Measurements from ENCODE around the gene CD96. TPM values are rescaled to one million over a fixed set of nuclear protein-coding genes. Genes with fewer than 3 reads are reported as not detected.
"Not testable (repeated sequence)": the region's sequence is repeated elsewhere in the genome, so short reads cannot be mapped to it uniquely, and the experiment has no call there.

CD96 gene
- total RNA-seq, 1 experiment from 2014 or later = not detected

DNA sequence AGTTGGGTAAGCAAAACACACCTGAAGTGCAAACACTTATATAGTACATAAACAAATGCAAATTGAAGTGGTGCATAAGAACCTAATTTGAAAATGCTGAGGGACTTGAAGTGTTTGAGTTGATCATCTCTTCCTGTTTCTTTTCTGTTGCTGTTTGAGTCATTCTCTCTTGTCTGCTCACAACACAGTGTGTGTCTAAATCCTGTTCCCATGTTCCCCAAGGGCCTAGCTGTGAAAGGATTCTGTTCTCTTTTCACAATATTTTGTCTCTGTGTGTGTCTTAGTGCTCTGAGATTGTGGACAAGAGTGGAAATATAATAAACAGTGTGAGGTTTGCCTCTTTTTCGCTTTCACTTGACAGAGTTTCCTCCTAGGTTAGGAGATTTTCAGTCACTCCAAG lies 6.1 kb downstream of the CD96 start:
- Histone ChIP-seq H3K9ac (ENCODE audit: low read length) (no peak overlapping the region), H3K4me3 (ENCODE audit: low read length) (0 out of 2 replicates have a peak overlapping the region, but pooled peaks have one; percentile 2), H3K4me1 (ENCODE audit: insufficient read depth, low read length) (peaks cover 24% of the 10 kb centered on the region), H3K27ac (ENCODE audit: low read length) (peak overlapping the region; percentile 65), H4K20me1 (ENCODE audit: low read length) (no peaks in the 10 kb centered on the region), H3K36me3 (ENCODE audit: low read depth, low read length) (no peaks in the 10 kb centered on the region), H3F3A (ENCODE audit: low read length, unreplicated experiment) (no peaks in the 10 kb centered on the region), H3K27me3 (ENCODE audit: low read length) (no peaks in the 10 kb centered on the region), H3K79me2 (ENCODE audit: low read length) (no peaks in the 10 kb centered on the region), H3K9me2 (replicated peaks; ENCODE audit: low read length) (no peaks in the 10 kb centered on the region), H3K9me3 (ENCODE audit: low read length) (no peaks in the 10 kb centered on the region), H3K4me2 (ENCODE audit: low read length) (peak overlapping the region; percentile 71), H2AFZ (ENCODE audit: low read length) (peak overlapping the region; percentile 34; the same call in 1 of the 2 replicates)
- intact Hi-C loops (cut with micrococcal nuclease) = no loop called here
- DNase-seq (peak; percentile 23), ATAC-seq (peak; percentile 58)
- CTCF ChIA-PET = no interaction called here
- TF ChIP-seq EZH2phosphoT487 (IDR thresholded peaks at IDR 0.05; ENCODE audit: borderline replicate concordance, low read length) = no peak
- TF ChIP-seq EZH2 (IDR thresholded peaks at IDR 0.05; ENCODE audit: low read length, unreplicated experiment) = no peak
- TF ChIP-seq, protein P1, sequence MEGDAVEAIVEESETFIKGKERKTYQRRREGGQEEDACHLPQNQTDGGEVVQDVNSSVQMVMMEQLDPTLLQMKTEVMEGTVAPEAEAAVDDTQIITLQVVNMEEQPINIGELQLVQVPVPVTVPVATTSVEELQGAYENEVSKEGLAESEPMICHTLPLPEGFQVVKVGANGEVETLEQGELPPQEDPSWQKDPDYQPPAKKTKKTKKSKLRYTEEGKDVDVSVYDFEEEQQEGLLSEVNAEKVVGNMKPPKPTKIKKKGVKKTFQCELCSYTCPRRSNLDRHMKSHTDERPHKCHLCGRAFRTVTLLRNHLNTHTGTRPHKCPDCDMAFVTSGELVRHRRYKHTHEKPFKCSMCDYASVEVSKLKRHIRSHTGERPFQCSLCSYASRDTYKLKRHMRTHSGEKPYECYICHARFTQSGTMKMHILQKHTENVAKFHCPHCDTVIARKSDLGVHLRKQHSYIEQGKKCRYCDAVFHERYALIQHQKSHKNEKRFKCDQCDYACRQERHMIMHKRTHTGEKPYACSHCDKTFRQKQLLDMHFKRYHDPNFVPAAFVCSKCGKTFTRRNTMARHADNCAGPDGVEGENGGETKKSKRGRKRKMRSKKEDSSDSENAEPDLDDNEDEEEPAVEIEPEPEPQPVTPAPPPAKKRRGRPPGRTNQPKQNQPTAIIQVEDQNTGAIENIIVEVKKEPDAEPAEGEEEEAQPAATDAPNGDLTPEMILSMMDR (conservative IDR thresholded peaks at IDR 0.05; ENCODE audit: low read depth, low read length) = no peak
- POLR2A ChIA-PET (ENCODE audit: unreplicated experiment) = no interaction called here
- BruUV-seq (replicated peaks) = no TSS peak

DNA sequence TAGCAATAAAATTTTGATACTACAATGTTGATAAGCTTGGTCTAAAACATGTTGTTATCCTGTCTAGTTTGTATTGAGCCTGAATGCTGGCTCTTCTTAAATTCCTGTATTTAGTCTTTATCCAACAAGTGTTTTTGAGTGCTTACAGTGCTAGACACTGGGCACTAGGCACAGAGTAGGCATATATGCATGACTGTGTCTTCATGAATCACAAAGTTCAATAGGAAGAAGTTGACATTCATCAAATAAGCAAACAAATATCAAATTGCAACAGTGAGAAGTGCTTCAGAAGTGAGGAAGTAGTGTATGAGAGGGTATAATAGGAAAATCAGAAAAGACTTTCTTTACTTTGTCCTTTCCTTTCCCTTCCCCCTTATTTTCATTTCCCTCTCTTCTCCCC lies 6.8 kb downstream of the CD96 start:
- Histone ChIP-seq H3K9me2 (replicated peaks; ENCODE audit: low read length) (no peaks in the 10 kb centered on the region), H3K4me1 (ENCODE audit: insufficient read depth, low read length) (peaks cover 24% of the 10 kb centered on the region), H3K9me3 (ENCODE audit: low read length) (no peaks in the 10 kb centered on the region), H3K27ac (ENCODE audit: low read length) (peak overlapping the region; percentile 65), H2AFZ (ENCODE audit: low read length) (no peak overlapping the region), H3K79me2 (ENCODE audit: low read length) (no peaks in the 10 kb centered on the region), H3K4me2 (ENCODE audit: low read length) (peak overlapping the region; percentile 71), H3K27me3 (ENCODE audit: low read length) (no peaks in the 10 kb centered on the region), H3K4me3 (ENCODE audit: low read length) (peak overlapping the region; percentile 28), H3K36me3 (ENCODE audit: low read depth, low read length) (no peaks in the 10 kb centered on the region), H3K9ac (ENCODE audit: low read length) (no peak overlapping the region), H3F3A (ENCODE audit: low read length, unreplicated experiment) (no peaks in the 10 kb centered on the region), H4K20me1 (ENCODE audit: low read length) (no peaks in the 10 kb centered on the region)
- ChIA-PET CTCF (no interaction called here), POLR2A (ENCODE audit: unreplicated experiment) (no interaction called here)
- ATAC-seq = peak; percentile 97
- intact Hi-C loops (cut with micrococcal nuclease) = no loop called here
- no TSS peak for BruUV-seq (replicated peaks)
- DNase-seq = peak; percentile 88
- TF ChIP-seq, protein P1 (conservative IDR thresholded peaks at IDR 0.05; ENCODE audit: low read depth, low read length) = no peak
- no peak for TF ChIP-seq EZH2phosphoT487 (IDR thresholded peaks at IDR 0.05; ENCODE audit: borderline replicate concordance, low read length)
- TF ChIP-seq EZH2 (IDR thresholded peaks at IDR 0.05; ENCODE audit: low read length, unreplicated experiment) = no peak

DNA sequence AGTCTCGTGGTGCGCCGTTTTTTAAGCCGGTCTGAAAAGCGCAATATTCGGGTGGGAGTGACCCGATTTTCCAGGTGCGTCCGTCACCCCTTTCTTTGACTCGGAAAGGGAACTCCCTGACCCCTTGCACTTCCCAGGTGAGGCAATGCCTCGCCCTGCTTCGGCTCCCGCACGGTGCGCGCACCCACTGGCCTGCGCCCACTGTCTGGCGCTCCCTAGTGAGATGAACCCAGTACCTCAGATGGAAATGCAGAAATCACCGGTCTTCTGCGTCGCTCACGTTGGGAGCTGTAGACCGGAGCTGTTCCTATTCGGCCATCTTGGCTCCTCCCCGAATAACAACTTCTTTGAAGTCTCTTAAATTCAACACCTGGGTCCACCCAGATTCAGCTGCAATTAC lies 19.9 kb downstream of the CD96 start:
- ATAC-seq; H3K9me3 ChIP-seq (ENCODE audit: low read length); intact Hi-C loops (cut with micrococcal nuclease); H3K4me2 ChIP-seq (ENCODE audit: low read length); H3K27me3 ChIP-seq (ENCODE audit: low read length); H3K36me3 ChIP-seq (ENCODE audit: low read depth, low read length); CTCF ChIA-PET; H2AFZ ChIP-seq (ENCODE audit: low read length); POLR2A ChIA-PET (ENCODE audit: unreplicated experiment); H3K27ac ChIP-seq (ENCODE audit: low read length); H3K4me1 ChIP-seq (ENCODE audit: insufficient read depth, low read length); H3K9me2 ChIP-seq (replicated peaks; ENCODE audit: low read length); H3K79me2 ChIP-seq (ENCODE audit: low read length); H3F3A ChIP-seq (ENCODE audit: low read length, unreplicated experiment); H3K4me3 ChIP-seq (ENCODE audit: low read length); BruUV-seq (replicated peaks); H4K20me1 ChIP-seq (ENCODE audit: low read length); DNase-seq; H3K9ac ChIP-seq (ENCODE audit: low read length): not testable (repeated sequence)
